ENCODE data around the gene OR52H1.

DNA sequence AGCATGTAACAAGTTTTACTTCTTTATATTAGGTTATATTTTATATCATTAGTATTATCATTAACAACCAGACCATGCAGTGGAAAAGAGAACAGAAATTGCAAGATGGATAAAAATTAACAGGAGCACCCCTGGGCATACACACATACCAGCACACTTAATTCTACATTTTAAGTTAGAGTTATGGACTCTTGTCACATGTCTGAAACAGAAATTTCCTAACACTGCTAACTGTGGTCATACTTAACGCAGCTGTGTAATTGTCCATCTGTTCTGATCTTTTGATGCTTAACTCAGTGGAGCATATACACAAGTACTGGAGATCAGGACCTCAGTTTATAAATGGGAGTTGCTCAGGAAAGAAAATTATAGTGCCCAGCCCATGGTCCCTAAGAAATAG, 358 bp downstream of the OR52H1 start:
- TF ChIP-seq, protein P1, sequence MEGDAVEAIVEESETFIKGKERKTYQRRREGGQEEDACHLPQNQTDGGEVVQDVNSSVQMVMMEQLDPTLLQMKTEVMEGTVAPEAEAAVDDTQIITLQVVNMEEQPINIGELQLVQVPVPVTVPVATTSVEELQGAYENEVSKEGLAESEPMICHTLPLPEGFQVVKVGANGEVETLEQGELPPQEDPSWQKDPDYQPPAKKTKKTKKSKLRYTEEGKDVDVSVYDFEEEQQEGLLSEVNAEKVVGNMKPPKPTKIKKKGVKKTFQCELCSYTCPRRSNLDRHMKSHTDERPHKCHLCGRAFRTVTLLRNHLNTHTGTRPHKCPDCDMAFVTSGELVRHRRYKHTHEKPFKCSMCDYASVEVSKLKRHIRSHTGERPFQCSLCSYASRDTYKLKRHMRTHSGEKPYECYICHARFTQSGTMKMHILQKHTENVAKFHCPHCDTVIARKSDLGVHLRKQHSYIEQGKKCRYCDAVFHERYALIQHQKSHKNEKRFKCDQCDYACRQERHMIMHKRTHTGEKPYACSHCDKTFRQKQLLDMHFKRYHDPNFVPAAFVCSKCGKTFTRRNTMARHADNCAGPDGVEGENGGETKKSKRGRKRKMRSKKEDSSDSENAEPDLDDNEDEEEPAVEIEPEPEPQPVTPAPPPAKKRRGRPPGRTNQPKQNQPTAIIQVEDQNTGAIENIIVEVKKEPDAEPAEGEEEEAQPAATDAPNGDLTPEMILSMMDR (IDR thresholded peaks at IDR 0.05): no peak
- TF ChIP-seq NFIC (IDR thresholded peaks at IDR 0.05; ENCODE audit: borderline replicate concordance): no peak
- no peak for TF ChIP-seq RCOR1 (IDR thresholded peaks at IDR 0.05; ENCODE audit: low read length)
- TF ChIP-seq JUND (IDR thresholded peaks at IDR 0.05): no peak
- TF ChIP-seq POLR2AphosphoS5 (IDR thresholded peaks at IDR 0.05; ENCODE audit: low read depth, low read length): no peak
- TF ChIP-seq RFX5 (IDR thresholded peaks at IDR 0.05; ENCODE audit: low read length): no peak

Measured in SK-N-SH (cell line).